ENCODE data around the gene CLIC5. TPM values are rescaled to one million over a fixed set of nuclear protein-coding genes. Genes with fewer than 3 reads are reported as not detected.

Gene CLIC5
- polyA plus RNA-seq, 1 donor from 2014 or later: 0.22 TPM

DNA sequence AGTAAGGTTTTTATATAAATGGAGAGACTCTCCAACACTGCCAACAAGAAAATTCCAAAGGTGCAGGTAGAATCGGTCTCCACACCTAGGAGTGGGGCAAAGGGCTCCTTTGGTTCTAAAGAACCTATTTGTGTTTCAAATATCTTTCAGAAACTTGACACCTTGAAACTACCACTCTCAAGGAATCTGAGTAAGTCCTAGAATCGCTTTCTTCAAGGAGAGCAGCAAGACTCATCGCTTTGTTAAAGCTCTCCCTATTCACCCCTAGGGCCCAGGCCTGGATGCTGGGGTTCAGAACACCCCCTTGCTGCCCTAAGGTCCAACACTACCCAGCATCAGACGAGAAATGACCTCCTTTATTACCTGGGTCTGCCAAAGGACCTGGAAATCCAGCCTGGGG lies 2.0 kb downstream of the CLIC5 start:
- TF ChIP-seq, protein P1, sequence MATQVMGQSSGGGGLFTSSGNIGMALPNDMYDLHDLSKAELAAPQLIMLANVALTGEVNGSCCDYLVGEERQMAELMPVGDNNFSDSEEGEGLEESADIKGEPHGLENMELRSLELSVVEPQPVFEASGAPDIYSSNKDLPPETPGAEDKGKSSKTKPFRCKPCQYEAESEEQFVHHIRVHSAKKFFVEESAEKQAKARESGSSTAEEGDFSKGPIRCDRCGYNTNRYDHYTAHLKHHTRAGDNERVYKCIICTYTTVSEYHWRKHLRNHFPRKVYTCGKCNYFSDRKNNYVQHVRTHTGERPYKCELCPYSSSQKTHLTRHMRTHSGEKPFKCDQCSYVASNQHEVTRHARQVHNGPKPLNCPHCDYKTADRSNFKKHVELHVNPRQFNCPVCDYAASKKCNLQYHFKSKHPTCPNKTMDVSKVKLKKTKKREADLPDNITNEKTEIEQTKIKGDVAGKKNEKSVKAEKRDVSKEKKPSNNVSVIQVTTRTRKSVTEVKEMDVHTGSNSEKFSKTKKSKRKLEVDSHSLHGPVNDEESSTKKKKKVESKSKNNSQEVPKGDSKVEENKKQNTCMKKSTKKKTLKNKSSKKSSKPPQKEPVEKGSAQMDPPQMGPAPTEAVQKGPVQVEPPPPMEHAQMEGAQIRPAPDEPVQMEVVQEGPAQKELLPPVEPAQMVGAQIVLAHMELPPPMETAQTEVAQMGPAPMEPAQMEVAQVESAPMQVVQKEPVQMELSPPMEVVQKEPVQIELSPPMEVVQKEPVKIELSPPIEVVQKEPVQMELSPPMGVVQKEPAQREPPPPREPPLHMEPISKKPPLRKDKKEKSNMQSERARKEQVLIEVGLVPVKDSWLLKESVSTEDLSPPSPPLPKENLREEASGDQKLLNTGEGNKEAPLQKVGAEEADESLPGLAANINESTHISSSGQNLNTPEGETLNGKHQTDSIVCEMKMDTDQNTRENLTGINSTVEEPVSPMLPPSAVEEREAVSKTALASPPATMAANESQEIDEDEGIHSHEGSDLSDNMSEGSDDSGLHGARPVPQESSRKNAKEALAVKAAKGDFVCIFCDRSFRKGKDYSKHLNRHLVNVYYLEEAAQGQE (IDR thresholded peaks at IDR 0.05; ENCODE audit: borderline replicate concordance): no peak
- TF ChIP-seq MXI1 (conservative IDR thresholded peaks at IDR 0.05; ENCODE audit: poor library complexity, severe bottlenecking) (no peak), EZH2 (IDR thresholded peaks at IDR 0.05; ENCODE audit: borderline replicate concordance, insufficient read depth, low read length, poor library complexity, severe bottlenecking) (no peak), RAD21 (conservative IDR thresholded peaks at IDR 0.05) (no peak), TAF1 (IDR thresholded peaks at IDR 0.05; ENCODE audit: low read depth) (no peak), SMC3 (conservative IDR thresholded peaks at IDR 0.05; ENCODE audit: poor library complexity) (no peak), EP300 (conservative IDR thresholded peaks at IDR 0.05; ENCODE audit: poor library complexity, severe bottlenecking) (no peak), POLR2AphosphoS5 (IDR thresholded peaks at IDR 0.05) (no peak)
- no peaks in the 10 kb centered on the region for H3K36me3 ChIP-seq (ENCODE audit: insufficient read depth, low read length)
- no peak overlapping the region for H2AFZ ChIP-seq (ENCODE audit: low read depth, low read length)
- H3K4me2 ChIP-seq (ENCODE audit: low read length): no peak overlapping the region
- H3K9me3 ChIP-seq (ENCODE audit: low read length): peaks cover 5% of the 10 kb centered on the region
- no peak overlapping the region for H3K4me3 ChIP-seq (ENCODE audit: low read length)
- H3K27me3 ChIP-seq (ENCODE audit: insufficient read depth, low read depth, low read length): peaks cover 46% of the 10 kb centered on the region
- H3F3A ChIP-seq (ENCODE audit: insufficient read depth, low read length, poor library complexity, severe bottlenecking): no peaks in the 10 kb centered on the region
- no peak overlapping the region for H3K9ac ChIP-seq (ENCODE audit: low read length)
- H3K79me2 ChIP-seq (replicated peaks; ENCODE audit: insufficient read depth, low read length): no peaks in the 10 kb centered on the region
- H3K27ac ChIP-seq (ENCODE audit: low read length): no peak overlapping the region
- no peaks in the 10 kb centered on the region for H4K20me1 ChIP-seq (ENCODE audit: insufficient read depth)
- H3K9me2 ChIP-seq (ENCODE audit: insufficient read depth, low read length): no peaks in the 10 kb centered on the region

DNA sequence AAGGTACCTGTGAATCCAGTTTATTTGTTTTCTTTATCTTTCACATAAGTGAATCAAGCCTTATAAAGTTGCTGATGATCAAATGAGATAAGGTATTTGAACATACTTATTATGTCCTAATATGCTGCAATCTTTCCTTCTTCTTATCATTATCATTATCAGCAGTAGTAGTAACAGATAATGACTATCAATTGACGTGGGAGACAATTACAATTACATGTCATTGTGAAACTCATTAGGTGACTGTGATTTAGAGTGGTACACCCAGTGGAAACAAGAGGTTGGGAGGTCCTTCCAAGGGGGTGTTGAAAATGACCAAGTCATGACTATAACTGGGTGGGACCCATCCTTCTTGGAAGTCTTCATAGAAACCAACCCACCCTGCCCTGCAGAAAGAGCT lies 2.8 kb downstream of the CLIC5 start:
- Histone ChIP-seq H3F3A (ENCODE audit: insufficient read depth, low read length, poor library complexity, severe bottlenecking) (no peaks in the 10 kb centered on the region), H3K4me3 (ENCODE audit: low read length) (no peak overlapping the region), H3K27me3 (ENCODE audit: insufficient read depth, low read depth, low read length) (peaks cover 46% of the 10 kb centered on the region)

More for the DNA sequence above, 2.8 kb downstream of the CLIC5 start:
- Histone ChIP-seq H3K9ac (ENCODE audit: low read length) (no peak overlapping the region), H3K9me2 (ENCODE audit: insufficient read depth, low read length) (no peaks in the 10 kb centered on the region), H3K4me2 (ENCODE audit: low read length) (no peak overlapping the region), H3K27ac (ENCODE audit: low read length) (no peak overlapping the region), H2AFZ (ENCODE audit: low read depth, low read length) (no peak overlapping the region), H4K20me1 (ENCODE audit: insufficient read depth) (no peaks in the 10 kb centered on the region), H3K36me3 (ENCODE audit: insufficient read depth, low read length) (no peaks in the 10 kb centered on the region), H3K9me3 (ENCODE audit: low read length) (peaks cover 5% of the 10 kb centered on the region), H3K79me2 (replicated peaks; ENCODE audit: insufficient read depth, low read length) (no peaks in the 10 kb centered on the region)
- no peak for TF ChIP-seq MXI1 (conservative IDR thresholded peaks at IDR 0.05; ENCODE audit: poor library complexity, severe bottlenecking)
- no peak for TF ChIP-seq SMC3 (conservative IDR thresholded peaks at IDR 0.05; ENCODE audit: poor library complexity)
- no peak for TF ChIP-seq EZH2 (IDR thresholded peaks at IDR 0.05; ENCODE audit: borderline replicate concordance, insufficient read depth, low read length, poor library complexity, severe bottlenecking)
- TF ChIP-seq TAF1 (IDR thresholded peaks at IDR 0.05; ENCODE audit: low read depth): no peak
- TF ChIP-seq RAD21 (conservative IDR thresholded peaks at IDR 0.05): no peak
- TF ChIP-seq EP300 (conservative IDR thresholded peaks at IDR 0.05; ENCODE audit: poor library complexity, severe bottlenecking): no peak
- TF ChIP-seq POLR2AphosphoS5 (IDR thresholded peaks at IDR 0.05): no peak
- TF ChIP-seq, protein P1 (IDR thresholded peaks at IDR 0.05; ENCODE audit: borderline replicate concordance): no peak
- TF ChIP-seq, protein P2, sequence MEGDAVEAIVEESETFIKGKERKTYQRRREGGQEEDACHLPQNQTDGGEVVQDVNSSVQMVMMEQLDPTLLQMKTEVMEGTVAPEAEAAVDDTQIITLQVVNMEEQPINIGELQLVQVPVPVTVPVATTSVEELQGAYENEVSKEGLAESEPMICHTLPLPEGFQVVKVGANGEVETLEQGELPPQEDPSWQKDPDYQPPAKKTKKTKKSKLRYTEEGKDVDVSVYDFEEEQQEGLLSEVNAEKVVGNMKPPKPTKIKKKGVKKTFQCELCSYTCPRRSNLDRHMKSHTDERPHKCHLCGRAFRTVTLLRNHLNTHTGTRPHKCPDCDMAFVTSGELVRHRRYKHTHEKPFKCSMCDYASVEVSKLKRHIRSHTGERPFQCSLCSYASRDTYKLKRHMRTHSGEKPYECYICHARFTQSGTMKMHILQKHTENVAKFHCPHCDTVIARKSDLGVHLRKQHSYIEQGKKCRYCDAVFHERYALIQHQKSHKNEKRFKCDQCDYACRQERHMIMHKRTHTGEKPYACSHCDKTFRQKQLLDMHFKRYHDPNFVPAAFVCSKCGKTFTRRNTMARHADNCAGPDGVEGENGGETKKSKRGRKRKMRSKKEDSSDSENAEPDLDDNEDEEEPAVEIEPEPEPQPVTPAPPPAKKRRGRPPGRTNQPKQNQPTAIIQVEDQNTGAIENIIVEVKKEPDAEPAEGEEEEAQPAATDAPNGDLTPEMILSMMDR (IDR thresholded peaks at IDR 0.05; ENCODE audit: poor library complexity, severe bottlenecking): no peak
